ENCODE results near the gene RABEP1.
"Not testable (repeated sequence)": the region's sequence is repeated elsewhere in the genome, so short reads cannot be mapped to it uniquely, and the experiment has no call there.

RABEP1 gene

GRCh38 chr17:5424909-5425308 is 142.8 kb downstream of the RABEP1 start:
- no peak for DNase-seq

GRCh38 chr17:5425826-5426225 is 143.7 kb downstream of the RABEP1 start:
- DNase-seq: no peak

GRCh38 chr17:5429191-5429887 is 147.3 kb downstream of the RABEP1 start:
- no peak for DNase-seq

- DNase-seq: no peak
Measured at GRCh38 chr17:5430413-5430999, 148.4 kb downstream of the RABEP1 start.

- not testable (repeated sequence) for DNase-seq
Measured at GRCh38 chr17:5431234-5431633, 149.2 kb downstream of the RABEP1 start.

- no peak for DNase-seq
Measured at GRCh38 chr17:5431949-5432556, 150.0 kb downstream of the RABEP1 start.

- DNase-seq: no peak
Measured at GRCh38 chr17:5434984-5435383, 152.9 kb downstream of the RABEP1 start.
